ENCODE measurements around the gene CYTL1.
"Not testable (repeated sequence)": the region's sequence is repeated elsewhere in the genome, so short reads cannot be mapped to it uniquely, and the experiment has no call there.

Gene CYTL1

DNA sequence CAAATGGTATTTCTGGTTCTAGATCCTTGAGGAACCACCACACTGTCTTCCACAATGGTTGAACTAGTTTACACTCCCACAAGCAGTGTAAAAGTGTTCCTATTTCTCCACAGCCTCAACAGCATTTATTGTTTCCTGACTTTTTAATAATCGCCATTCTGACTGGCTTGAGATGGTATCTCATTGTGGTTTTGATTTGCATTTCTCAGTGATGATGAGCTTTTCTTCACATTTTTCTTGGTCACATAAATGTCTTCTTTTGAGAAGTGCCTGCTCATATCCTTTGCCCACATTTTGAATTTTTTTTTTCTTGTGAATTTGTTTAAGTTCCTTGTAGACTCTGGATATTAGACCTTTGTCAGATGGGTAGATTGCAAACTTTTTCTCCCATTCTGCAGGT is 22.3 kb downstream of the CYTL1 start:
- DNase-seq: not testable (repeated sequence)

DNA sequence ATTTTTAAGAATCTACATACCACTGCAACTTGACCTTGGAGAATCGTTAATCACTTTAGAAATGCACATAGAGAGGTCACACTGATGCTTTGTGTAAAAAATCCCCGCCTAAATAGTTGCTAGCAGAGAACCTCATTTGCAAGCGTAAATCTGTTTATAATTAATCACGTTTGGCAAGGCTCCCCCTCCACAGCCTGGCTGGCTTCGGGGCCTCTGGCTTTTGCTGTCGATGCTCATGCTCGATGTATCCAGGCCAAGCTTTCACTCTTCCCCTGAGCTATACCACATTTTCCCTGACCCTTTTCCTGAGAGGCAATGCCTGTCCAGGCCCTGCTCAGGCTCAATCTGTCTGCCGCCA is 23.4 kb downstream of the CYTL1 start:
- DNase-seq: no peak

DNA sequence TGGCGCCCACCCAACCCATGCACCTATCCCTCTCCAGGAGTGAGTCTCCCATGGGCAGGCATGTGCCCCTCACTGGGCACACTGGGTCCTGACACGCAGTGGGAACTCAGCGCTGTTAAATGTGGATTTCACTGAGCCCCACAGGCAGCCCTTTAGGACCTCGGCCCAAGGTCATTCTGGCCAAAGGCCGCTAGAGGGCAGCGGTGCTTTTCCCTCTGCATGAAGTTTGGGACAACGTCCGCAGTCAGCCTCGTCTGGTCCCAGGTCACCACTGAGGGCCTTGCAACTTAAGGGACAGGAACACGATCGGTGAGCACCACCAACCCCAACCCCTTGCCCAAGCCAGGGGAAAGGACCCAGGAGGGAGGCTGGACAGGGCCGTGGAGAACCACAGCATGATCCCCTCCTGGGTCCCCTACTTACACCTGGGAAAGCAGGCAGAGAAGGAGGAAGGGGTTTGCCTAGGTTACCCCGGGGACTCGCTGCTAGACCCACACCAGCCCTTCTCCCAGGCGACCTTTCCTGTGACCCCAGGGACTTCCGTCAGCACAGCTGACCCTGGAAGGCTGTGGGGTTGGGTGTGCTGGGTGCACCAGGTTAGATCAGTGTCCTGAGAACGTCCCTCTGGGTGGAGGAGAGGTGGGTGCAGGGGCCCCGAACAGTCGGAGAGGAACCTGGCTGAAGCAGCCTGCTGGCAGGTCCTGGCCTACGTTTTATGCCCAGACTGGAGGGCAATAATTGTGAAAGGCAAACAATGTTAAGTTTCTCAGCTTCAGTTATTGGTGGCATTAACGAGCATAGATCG is 24.0 kb downstream of the CYTL1 start:
- no peak for DNase-seq

DNA sequence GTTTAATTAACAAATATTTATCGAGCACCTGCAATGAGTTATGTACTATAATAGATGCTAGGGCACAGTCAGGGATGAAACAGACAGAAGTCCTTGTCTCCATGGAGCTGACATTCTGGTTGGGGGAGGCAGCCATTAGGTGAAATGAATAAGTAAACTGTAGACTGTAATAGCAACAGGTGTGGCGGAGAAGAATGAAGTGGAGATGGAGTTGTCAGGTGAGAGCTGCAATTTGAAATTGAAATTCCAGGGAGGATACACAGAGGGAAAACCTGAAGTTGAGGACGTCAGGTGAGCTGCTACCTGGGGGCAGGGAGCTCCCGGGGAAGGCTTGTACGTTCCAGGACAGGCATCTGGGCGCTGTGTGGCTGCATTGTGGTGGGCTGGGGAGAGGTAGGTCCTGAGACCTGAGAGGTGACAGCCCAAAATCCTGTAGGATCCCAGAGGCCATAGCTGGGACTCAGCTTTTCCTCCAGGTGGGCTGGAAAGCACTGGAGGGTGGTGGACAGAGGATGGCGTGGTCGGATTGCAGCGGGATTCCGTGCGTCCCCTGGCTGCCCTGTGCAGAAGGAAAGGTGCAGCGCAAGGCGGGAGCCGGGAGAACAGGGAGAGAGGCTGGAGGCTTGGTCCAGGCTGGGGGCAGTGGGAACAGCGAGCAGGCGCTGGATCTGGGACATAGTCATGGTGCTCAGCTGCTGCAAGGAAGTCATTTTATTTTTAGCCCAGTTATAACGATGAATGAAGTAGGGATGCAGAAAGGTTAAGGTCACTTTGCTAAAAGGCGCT is 24.8 kb downstream of the CYTL1 start:
- no peak for DNase-seq

DNA sequence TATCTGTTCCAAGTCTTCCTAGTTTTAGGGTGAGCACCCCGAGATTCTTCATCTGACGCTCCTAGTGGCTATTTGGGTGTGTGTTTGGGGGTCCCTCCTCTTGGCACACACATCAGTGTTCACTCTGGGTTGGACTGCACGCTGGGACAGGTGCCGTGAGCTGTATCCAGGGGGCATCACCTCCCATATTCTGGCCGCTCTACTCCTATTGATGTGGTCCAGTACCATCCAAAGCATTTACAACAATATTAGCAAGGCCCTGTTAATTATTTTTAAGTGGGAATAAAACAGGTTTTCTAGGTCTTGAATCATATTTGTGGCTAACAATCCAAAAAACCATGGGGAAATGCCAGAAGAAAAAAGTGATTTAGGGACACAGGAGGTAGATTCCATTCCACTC is 26.4 kb downstream of the CYTL1 start:
- no peak for DNase-seq

DNA sequence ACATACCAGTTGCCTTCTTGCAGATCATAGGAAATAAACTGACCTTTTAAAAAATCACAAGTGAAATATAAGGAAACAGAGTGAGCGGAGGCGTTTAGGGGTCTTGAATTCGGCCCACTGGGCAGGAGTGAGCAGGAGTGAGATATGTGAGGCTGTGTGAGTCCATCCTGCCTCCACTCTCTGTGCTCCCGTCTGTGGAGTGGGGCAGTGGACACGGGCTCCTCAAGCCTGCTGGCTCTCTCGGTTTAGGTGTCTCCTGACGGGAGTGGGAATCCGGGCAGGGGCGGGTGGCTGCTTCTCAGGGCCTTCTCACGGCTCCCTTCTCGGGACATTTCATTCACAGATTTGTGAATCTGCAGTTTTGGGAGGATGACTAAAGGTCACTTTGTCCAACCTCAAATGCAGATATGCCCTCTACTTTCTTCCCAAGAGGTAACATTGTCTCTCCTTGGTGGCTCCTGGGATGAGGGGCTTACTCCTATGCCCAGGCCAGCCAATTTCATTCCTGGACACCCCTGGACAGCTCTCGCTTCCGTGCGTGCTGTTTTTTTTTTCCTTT is 27.6 kb downstream of the CYTL1 start:
- DNase-seq: no peak

DNA sequence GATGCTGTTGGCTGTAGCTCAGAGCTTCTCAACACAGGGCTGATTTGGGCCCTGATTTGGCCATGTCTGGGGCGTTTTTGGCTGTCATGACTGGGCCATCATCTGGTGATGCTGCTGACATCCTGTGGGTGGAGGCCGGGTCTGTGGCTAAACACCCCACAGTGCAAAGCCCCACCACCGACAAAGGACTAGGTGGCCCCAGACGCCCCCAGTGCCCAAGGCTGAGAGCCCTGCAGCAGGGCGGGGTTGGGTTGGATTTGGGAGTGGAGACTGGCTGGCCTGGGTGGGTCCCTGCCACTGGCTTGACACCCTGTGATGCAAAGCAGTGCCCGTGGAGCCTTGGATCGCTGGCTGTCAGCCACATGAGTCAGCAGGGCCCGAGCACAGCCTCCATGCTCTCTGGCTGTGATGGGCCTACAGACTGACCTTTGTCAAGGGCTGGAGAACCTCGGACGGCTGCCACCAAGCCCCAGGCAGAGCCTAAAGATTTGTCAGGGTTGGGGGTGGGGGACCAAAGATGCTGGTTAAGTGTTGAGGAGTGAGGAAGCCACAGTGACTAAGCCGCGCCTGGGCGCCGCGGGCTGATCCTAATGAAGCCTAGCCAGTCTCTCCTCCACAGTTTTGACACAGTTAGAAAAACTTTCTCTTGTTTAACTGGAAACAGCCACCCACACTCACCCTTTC is 28.3 kb downstream of the CYTL1 start:
- DNase-seq: no peak

DNA sequence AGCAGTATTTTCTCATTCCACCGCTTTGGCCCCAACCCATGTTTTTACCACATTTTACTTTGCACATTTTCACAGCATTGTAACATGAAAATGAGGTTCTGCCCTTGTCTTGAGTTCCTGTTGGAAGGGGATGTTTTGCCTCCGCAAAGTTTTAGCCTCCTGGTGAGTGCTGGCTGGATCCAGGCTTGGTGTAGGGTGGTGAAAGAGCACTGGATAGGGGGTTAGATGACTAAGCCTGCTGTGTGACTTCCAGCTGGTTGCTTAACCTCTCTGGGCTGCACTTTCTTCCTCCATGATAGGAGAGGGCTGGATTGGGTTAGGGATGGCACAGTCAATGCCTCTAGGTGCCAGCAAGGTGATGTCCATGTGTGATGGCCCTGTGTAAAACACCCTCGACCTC is 28.9 kb downstream of the CYTL1 start:
- DNase-seq: no peak

DNA sequence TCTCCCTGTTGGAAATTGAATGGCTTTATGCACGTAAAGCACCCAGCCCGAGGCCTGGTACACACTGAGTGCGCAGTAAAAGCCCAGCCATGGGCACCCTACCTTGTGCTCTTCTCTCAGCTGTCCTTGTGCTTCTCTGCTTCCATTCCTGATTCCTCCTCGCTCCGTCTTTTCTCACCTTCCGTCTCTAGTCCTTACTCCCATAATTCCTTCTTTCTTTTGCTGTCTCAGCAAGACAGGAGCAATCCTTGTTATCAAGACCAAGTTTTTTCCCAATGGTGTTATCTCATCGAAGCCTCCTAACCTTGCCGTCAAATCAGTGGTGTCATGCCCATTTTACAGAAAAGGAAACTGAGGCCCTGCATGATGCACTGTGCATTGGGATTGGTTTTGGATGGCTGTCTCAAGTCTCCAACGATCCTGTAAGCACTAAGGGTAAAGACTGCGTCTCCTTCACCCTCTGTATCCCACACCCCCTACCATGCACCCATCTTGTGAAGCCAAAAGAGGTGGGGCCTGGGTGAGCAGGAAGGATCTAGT is 30.1 kb downstream of the CYTL1 start:
- DNase-seq: no peak

DNA sequence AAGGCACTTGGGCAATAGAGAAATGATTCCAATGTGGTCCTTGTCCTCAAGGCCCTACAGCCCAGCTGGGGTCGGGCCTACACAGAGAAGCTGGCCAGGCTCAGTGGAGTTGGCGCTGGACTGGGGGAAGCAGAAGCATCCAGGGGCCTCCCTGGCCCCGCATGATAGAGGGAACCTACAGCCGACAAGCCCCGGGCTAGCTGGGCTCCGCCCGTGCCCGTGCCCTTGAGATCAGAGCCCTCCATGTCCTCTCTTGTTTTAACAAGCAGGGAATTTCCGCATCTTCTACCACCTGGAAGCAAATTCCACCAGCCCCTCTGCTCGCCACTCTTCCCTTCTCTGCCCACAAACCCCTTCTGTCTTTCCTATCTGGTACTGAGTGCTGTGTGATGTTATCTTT is 31.6 kb downstream of the CYTL1 start:
- DNase-seq: no peak

DNA sequence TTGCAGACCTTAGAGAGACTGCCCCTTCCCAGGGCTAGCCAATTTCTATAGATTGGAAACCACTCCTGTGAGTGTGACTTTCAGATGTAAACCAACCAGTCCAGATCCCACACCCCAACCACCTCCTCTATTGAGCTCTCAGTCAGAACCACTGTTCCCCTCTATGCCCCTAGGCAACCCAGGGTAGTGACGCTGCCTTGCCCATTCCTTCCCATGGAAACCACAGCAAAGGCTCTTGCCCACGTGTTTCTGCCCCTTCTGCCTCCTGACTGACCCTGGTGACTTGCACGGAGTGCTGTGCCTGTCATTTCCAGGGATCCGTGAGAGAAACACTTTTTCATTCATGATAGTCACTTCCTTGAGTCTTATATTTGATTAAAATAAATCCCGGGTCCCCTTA is 32.4 kb downstream of the CYTL1 start:
- no peak for DNase-seq

DNA sequence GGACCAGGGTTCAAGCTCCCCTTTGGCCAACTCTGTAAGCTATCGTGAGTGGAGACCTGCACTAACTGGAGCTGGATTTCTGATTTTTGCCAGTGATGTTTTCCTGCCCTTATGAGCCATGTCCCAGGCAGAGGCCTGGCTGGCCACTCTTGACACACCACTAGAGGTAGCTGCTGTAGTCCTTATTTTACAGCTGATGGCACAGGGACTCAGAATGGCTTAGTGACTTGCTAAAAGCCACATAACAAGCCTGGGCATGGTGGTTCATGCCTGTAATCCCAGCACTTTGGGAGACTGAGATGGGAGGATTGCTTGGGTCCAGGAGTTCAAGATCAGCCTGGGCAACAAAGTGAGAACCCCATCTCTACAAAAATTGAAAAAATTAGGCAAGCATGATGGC is 33.4 kb downstream of the CYTL1 start:
- no peak for DNase-seq

DNA sequence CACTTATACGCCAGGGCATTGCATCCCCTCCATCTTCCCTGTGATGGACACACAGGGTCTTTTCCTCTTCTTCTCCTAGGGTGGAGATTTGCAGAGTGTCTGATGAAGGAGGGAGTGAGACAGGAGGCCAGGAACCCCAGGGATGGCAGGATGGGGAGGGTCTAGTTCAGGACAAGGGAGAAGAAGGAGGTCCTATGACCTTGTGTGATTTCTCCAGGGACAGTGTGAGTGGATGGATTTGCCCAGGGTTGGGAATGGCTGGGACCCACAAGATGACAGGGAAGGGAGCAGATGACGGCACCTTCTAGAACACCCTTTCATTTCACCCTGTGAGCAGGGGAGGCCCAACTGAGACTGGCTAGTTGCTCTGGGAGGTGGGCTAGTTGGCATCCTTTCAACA is 34.2 kb downstream of the CYTL1 start:
- DNase-seq: no peak

DNA sequence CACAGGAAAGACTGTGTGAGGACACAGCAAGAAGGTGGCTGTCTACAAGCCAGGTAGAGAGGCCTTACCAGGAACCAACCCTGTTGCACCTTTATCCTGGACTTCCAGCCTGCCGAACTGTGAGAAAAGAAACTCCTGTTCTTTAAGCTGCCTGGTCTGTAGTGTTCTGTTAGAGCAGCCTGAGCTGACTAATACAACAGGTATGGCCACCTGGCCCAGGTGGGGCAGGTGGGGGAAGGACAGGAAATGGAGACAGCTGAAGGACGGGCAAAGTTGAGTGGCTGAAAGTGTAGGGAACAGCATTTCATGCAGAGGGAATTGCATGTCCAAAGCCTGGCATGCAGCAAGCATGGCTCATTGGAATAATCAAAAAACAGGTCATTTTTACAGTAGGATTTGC is 35.1 kb downstream of the CYTL1 start:
- no peak for DNase-seq

DNA sequence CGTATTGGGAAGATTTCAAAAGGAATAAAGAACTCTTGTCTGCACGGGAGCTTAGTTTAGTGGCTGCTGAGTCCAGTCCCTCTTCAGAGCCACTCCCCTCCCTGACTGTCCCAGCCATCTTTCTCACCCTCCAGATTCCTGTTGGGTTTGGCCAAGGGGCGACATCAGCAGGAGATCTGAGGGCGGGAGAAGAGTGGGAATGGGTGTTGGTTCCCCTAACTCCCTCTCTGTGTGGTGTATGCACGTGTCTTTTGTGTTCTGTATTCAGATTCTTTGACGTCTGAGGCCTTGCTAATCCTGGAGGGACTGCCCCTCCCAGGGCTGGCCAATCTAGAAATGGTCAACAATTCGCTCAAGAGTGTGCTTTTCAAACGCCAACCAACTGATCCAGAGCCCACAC is 37.4 kb downstream of the CYTL1 start:
- DNase-seq: no peak

DNA sequence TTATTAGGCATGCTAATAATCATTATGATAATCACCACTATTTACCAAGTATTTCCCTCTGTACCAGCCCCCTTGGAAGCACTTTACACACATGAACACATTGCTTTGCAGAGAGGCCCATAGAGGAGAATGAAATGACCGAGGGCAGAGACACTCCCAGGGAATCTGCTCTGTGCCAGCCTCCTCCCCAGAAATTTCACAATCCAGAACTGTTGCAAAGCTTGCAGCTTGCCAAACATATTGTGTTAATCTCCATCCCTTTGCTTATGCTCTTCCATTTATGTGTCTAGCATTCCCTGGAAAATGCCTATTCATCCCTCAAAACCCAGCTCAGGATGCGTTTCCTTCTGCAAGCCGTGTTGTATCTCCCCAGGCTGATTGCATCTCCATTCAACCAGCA is 37.8 kb downstream of the CYTL1 start:
- DNase-seq: no peak

DNA sequence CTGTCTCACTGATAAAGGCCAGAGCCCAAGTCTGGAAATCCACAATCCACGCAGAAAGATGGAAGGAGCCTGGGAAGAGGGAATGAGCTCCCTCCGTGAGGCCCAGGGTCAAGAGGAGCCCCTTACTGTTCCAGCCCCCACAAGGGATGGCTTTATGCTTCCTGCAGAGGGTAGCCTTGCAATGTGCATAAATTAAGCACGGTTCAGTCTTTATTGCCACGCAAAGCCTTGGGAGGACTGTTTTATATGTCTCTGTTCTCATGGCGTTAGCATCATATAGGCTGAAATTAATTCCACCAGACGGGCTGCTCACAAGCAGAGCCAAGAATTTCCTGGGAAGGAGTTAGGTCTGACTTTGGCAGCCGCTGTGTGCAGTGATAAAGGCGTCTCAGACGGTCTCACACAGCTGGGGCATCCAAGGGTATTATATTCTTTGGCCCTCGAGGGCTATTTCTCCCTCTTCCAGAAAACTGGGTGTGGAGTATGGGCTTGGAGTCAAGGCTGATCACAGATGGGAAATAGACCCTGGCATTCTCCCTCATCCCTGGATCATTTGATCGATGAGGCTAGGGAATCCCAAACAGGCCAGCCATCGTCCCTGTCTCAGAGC is 38.5 kb downstream of the CYTL1 start:
- no peak for DNase-seq

DNA sequence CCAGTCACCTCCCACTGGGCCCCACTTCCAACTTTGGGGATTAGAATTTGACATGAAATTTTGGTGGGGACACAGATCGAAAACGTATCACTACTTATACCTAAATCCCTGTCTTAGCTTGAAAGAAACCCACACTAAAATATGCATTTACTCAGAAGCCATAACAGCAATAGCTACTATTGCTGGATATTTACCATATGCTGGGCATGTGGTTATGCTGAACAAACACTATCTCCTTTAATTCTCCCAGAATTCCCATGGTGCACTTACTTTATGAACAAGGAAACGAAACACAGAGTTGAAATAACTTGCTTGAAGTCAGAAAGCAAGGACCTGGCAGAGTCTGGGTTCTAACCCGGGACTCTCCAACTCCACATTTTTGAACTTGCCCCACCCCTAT is 39.3 kb downstream of the CYTL1 start:
- no peak for DNase-seq

DNA sequence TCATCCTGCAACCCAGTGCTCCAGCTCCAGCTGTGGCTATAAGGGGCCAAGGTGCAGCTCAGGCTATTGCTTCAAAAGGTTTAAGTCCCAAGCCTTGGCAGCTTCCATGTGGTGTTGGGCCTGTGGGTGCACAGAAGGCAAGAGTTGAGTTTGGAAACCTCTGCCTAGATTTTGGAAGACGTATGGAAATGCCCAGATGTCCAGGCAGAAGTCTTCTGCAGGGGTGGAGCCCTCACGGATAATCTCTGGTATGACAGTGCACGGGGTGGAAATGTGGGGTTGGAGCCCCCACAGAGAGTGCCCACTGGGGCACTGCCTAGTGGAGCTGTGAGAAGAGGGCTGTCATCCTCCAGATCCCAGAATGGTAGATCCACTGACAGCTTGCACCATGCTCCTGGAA is 44.5 kb downstream of the CYTL1 start:
- no peak for DNase-seq

DNA sequence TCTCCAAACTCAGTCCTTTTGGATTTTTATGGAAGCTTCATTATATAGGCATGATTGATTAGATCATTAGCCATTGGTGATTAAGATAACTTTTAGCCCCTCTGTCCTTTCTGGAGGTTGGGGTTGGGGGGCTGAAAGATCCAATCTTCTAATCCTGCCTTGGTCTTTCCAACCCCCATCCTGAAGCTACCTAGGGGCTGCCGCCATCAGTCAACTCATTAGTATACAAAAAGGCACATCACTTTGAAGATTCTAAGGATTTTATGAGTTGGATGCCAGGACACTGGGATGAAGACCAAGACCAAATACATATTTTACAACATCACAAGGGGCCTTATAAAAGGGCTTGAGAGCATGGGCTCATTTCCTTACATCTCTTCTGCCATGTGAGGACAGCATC is 47.5 kb downstream of the CYTL1 start:
- DNase-seq: no peak

DNA sequence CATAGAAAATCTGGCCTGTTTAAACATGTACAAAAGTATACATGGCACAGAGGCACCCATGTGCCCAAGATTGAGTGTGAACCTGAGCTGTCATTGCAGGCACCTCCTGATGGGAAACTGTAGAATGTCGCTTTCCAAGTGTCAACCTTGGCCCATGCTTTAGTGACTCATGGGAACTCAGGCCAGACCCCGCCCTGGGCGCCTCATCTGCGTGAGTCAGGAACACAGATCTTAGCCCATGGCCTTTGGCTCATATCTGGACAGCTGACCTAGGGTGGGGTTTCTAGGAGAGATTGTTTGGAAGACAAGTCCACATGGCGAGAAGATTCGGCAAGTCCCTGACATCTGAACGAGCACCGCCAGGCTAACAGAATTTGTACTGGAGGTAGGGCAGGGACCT is 50.0 kb downstream of the CYTL1 start:
- no peak for DNase-seq

DNA sequence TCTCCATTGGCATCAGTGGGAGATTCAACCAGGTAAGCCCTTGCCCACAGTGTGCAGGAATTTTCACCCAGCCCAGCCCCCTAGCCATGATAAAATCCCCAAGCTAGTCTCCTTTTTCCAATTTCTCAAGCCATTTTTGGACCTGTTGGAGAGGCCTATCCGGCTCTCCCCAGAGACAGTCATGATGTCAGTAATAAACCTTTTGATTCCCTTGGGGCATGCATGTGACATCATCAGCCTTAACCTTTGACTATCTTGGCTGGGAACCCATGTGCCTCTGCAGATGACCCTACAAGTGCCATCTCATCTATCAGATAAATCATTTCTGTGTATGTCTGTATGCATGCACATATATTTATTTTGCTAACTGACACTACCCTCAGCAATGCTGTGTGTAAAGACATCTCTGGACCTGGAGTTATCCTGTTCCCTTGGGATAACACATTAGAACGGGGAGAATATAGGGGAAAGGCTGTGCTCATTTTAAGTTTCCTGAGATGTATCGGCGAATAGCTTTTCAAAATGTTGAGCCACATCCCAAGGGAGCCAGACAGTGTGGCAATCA is 51.0 kb downstream of the CYTL1 start:
- no peak for DNase-seq

Measured in T-helper 9 cell (primary cell).